Measurements from ENCODE around the gene KEAP1. TPM values are rescaled to one million over a fixed set of nuclear protein-coding genes. Genes with fewer than 3 reads are reported as not detected.

KEAP1 gene
- total and polyA plus RNA-seq, 9 of the 15 experiments (the other 6 are each of a cell fraction or from before 2014, with no cell fraction given) = 2.1 to 95.6 (median 64.3) TPM

GRCh38 chr19:10478903-10479384 is 24.2 kb downstream of the KEAP1 start:
- DNase-seq (ENCODE audit: extremely low read depth in 1 of 4, low spot score in 3 of 4) (peak; percentile 91 to 96 (median 94)), FAIRE-seq (peak; percentile 89), ATAC-seq (peak; percentile 96)
- POLR2A ChIA-PET = interaction anchor here (0.6 to 1.0 kb wide), 5 partner anchors 12 to 98 kb away, joined by 3 to 7 read pairs (median 4); partner anchors contain the start of gene TYK2
- H3K27ac ChIP-seq (ENCODE audit: extremely low read depth, low read depth, low read length) = no peak overlapping the region
- in situ Hi-C loops (cut with MboI) (no loop called here), intact Hi-C loops (cut with micrococcal nuclease) (loop anchor here (5.0 kb wide), 2 partner anchors 57 to 88 kb away; partner anchors contain the start of genes CDKN2D, KRI1 and PDE4A)
- H3K9me3 ChIP-seq (replicated peaks; ENCODE audit: control insufficient read depth, insufficient read depth, low read depth, low read length) = no peaks in the 10 kb centered on the region
- H2AFZ ChIP-seq (ENCODE audit: low read depth, low read length) = peak overlapping the region; percentile 86
- 15% methylated on average over 27 of the region's 36 CpGs for WGBS (ENCODE audit: insufficient coverage, low coverage, missing lambda C conversion rate)
- peak overlapping the region; percentile 57 for H3K4me2 ChIP-seq (ENCODE audit: insufficient read depth, low read length)
- H3K79me2 ChIP-seq (ENCODE audit: control insufficient read depth, insufficient read depth, low read length) = no peaks in the 10 kb centered on the region
- CTCF ChIA-PET (ENCODE audit: low intra/inter-chr PET ratio) = no interaction called here
- H3K4me3 ChIP-seq = no peak overlapping the region
- H3K4me1 ChIP-seq (replicated peaks in 1 of 2; ENCODE audit: control insufficient read depth in 2 of 2, insufficient read depth in 2 of 2, low read length in 2 of 2) = peaks cover 14 to 26% of the 10 kb centered on the region in 2 experiments; a peak in 4 of 5 replicates
- H3K9me1 ChIP-seq (ENCODE audit: control insufficient read depth, insufficient read depth, low read length) = no peaks in the 10 kb centered on the region
- H3K36me3 ChIP-seq (ENCODE audit: control insufficient read depth, insufficient read depth, low read length) = no peaks in the 10 kb centered on the region
- no peaks in the 10 kb centered on the region for H3K27me3 ChIP-seq (ENCODE audit: control insufficient read depth in 2 of 2, insufficient read depth in 2 of 2, low read length in 2 of 2)
- H3K9ac ChIP-seq (ENCODE audit: insufficient read depth in 1 of 2, low read depth in 2 of 2, low read length in 2 of 2) = peak overlapping the region; percentile 31 to 87; a peak in 3 of 4 replicates
- no peaks in the 10 kb centered on the region for H4K20me1 ChIP-seq (replicated peaks; ENCODE audit: control insufficient read depth, insufficient read depth, low read length)
- no TSS peak for BruUV-seq (replicated peaks)
- no peak for TF ChIP-seq ZNF75A (CRISPR knock-in tag; IDR thresholded peaks at IDR 0.05)
- no peak for TF ChIP-seq TRIM25 (IDR thresholded peaks at IDR 0.05; ENCODE audit: borderline replicate concordance)
- no peak for TF ChIP-seq TFAM (CRISPR knock-in tag; conservative IDR thresholded peaks at IDR 0.05)
- no peak for TF ChIP-seq RFX1 (IDR thresholded peaks at IDR 0.05)
- TF ChIP-seq ERF (CRISPR knock-in tag; IDR thresholded peaks at IDR 0.05) = no peak
- TF ChIP-seq ETV1 (tag; conservative IDR thresholded peaks at IDR 0.05; ENCODE audit: low read depth) = no peak
- TF ChIP-seq MAZ (CRISPR knock-in tag; conservative IDR thresholded peaks at IDR 0.05 in 1 of 2, IDR thresholded peaks at IDR 0.05 in 1 of 2) = peak in 1 of 2 experiments; percentile 93; a peak in 2 of 4 replicates
- no peak for TF ChIP-seq ARNT (IDR thresholded peaks at IDR 0.05)
- no peak for TF ChIP-seq ZNF3 (CRISPR knock-in tag; IDR thresholded peaks at IDR 0.05)
- no peak for TF ChIP-seq NUFIP1 (IDR thresholded peaks at IDR 0.05; ENCODE audit: partially characterized antibody)
- peak; percentile 61 to 78 (median 62) for TF ChIP-seq CTCF (IDR thresholded peaks at IDR 0.05 in 2 of 3, conservative IDR thresholded peaks at IDR 0.05 in 1 of 3; ENCODE audit: insufficient read depth in 2 of 3, low read depth in 1 of 3, low read length in 3 of 3)
- no peak for TF ChIP-seq RBM22 (IDR thresholded peaks at IDR 0.05; ENCODE audit: low read depth, low read length, poor library complexity, severe bottlenecking)

All from K562 (cell line).